Right cardiac atrium (tissue), 5 donors: ENCODE measurements around the gene TBC1D4. TPM values are rescaled to one million over a fixed set of nuclear protein-coding genes. Genes with fewer than 3 reads are reported as not detected.

Experiments used
- ATAC-seq, 2 donors: fragments of 200-7000 bp; cut with Tn5 transposase; one replicate each; pipeline versions ENCODE4 v1.8.0 to v1.9.1; 2020; ENCODE audit warnings: moderate library complexity in 2 of 2, mild to moderate bottlenecking in 1 of 2
- DNase-seq, 3 donors: peaks; one replicate each; pipeline ENCODE4 v3.0.0-alpha.2; 2020
- H3K27ac ChIP-seq: one replicate; pipeline ENCODE4 v1.5.1; 2013; ENCODE audit warnings: mild to moderate bottlenecking, low read length, control low read depth, moderate library complexity
- H3K27me3 ChIP-seq: one replicate; pipeline ENCODE4 v1.6.1; 2013; ENCODE audit not compliant: control insufficient read depth, insufficient read depth
- H3K4me1 ChIP-seq: one replicate; pipeline ENCODE4 v1.6.1; 2013; ENCODE audit warnings: low read length; ENCODE audit not compliant: control insufficient read depth, insufficient read depth
- H3K4me3 ChIP-seq: one replicate; pipeline ENCODE4 v1.5.1; 2013; ENCODE audit warnings: low read length, control low read depth
- H3K9me3 ChIP-seq: one replicate; pipeline ENCODE4 v1.6.1; 2013; ENCODE audit warnings: low read length; ENCODE audit not compliant: control insufficient read depth
- WGBS: extraction: QIAGEN DNeasy Blood & Tissue Kit; methylation state at CpG from one replicate; pipeline ENCODE4 v1.1.7; 2013; 5-methylcytosine and 5-hydroxymethylcytosine counted together
- intact Hi-C, 4 donors: fragments of 100-400 bp; cut with DNase I; formaldehyde crosslinking; loops; one replicate each; pipeline versions ENCODE4 v1.11.0 to v1.14.0; 2022 to 2023
- polyA plus RNA-seq: library from polyadenylated mRNA; stranded (reverse); fragments of 200-250 nt; gene quantifications from one replicate; pipeline ENCODE4 v1.2.3, GENCODE V29; 2013
- total RNA-seq, 4 donors: library from RNA; stranded (reverse); fragmentation: NEBNext Ultra II Directional; extraction: Animal tissue kit (Norgen Biotek cat#: 25700); gene quantifications; one replicate each; pipeline ENCODE4 v1.2.1, GENCODE V29; 2021
- donor health status: healthy with polysubstance abuse.
- donor health status: DM: no; HTN: yes; CAD: no.
- donor health status: DM: no; HTN: no; CAD: no.
- donor health status: DM: no; HTN: yes; CAD: no; lungs with severe emphysema.
- donor health status: DM: yes; HTN: yes; CAD: no.

The TBC1D4 gene
- total and polyA plus RNA-seq, 5 donors, result 28.3 to 69.4 (median 62.8) TPM

DNA sequence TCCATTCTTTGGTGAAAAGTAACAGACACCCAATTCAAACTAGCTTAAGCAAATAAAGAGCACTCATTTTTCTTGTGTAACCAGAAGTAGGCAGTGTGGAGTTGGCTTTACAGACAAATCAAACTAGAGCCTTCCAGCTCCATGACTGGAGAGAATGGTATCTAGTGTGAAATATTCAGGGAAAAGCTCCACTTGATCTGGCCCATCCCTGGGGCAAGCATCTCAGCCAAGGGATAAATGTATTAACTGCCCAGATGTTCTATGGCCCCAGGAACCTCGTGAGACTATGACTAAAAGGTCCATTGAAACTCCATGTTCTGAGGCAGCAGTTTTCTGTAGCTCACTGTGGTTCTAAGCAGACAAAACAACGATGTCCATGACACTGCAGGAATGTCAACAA is 49.9 kb downstream of the TBC1D4 start:
- no peaks in the 10 kb centered on the region for H3K9me3 ChIP-seq
- intact Hi-C loops, result no loop called here
- peak in 1 of 2 donors; percentile 34 for ATAC-seq
- H3K4me3 ChIP-seq, result no peak overlapping the region
- whole genome bisulfite sequencing, result 53% methylated on average over 2 of the region's 2 CpGs
- DNase-seq, result no peak
- H3K4me1 ChIP-seq, result peaks cover 5% of the 10 kb centered on the region
- H3K27ac ChIP-seq, result peak overlapping the region; percentile 75
- H3K27me3 ChIP-seq, result no peaks in the 10 kb centered on the region

DNA sequence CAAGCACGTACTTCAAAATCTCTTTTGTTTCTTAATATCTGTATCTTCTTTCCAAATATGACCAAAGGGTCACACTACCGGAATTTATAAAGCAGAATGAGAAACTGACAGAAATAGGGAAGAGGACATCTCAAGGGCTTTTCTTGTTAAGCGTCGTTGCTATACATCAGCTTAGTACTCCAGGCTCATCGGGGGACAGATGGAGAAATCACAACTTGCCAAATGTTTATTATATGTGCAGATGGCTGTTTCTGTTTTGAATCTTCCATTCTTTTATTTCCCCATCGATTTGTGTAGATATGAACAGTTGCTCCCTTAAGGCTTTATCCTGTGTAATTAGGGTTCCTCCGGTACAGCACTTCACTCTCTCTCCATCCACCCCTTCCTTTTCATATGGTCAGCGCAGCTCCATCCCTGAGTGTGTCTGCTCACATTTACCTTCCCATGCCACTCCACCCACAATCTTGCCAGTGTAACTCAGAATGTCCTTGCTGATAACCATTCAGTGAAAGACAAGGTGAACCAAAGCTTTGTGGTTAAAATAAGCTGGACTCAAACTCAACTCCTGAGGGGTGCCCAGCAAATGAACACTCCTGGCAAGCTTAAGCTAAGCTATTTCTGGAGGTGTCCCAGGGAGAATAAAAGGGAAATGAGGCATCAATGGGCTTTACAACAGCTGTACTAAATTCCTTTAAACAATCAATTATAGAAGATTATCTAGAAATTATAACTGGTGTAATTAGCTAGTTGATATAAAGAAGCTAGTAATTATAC is 51.3 kb downstream of the TBC1D4 start:
- H3K27me3 ChIP-seq, result no peaks in the 10 kb centered on the region
- ATAC-seq (peak; percentile 52 to 53), DNase-seq (no peak)
- 53% methylated on average over 8 of the region's 8 CpGs for WGBS
- no peaks in the 10 kb centered on the region for H3K9me3 ChIP-seq
- H3K4me1 ChIP-seq, result peaks cover 5% of the 10 kb centered on the region
- intact Hi-C loops, result no loop called here
- peak overlapping the region; percentile 24 for H3K27ac ChIP-seq
- no peak overlapping the region for H3K4me3 ChIP-seq

DNA sequence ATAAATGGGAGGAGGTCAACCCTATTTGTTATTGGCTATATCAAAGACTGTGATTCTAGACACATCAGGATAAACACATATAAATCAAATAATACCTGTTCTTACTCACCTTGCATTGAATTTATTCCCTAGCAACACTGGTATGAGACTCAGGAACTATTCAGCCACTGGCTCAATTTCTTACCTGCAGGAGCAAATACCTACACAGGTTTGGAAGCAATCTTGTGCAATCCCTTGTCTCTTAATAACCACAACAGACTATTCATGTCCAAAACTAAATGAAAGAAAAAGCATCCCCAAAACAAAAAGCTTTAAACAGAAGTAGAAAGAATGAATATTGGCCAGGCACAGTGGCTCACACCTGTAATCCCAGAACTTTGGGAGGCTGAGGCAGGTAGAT is 55.5 kb downstream of the TBC1D4 start:
- ATAC-seq (no peak), DNase-seq (no peak)
- no peaks in the 10 kb centered on the region for H3K27me3 ChIP-seq
- intact Hi-C loops, result no loop called here
- no peaks in the 10 kb centered on the region for H3K9me3 ChIP-seq
- H3K4me3 ChIP-seq, result no peak overlapping the region
- H3K4me1 ChIP-seq, result peaks cover 4% of the 10 kb centered on the region
- no peak overlapping the region for H3K27ac ChIP-seq

DNA sequence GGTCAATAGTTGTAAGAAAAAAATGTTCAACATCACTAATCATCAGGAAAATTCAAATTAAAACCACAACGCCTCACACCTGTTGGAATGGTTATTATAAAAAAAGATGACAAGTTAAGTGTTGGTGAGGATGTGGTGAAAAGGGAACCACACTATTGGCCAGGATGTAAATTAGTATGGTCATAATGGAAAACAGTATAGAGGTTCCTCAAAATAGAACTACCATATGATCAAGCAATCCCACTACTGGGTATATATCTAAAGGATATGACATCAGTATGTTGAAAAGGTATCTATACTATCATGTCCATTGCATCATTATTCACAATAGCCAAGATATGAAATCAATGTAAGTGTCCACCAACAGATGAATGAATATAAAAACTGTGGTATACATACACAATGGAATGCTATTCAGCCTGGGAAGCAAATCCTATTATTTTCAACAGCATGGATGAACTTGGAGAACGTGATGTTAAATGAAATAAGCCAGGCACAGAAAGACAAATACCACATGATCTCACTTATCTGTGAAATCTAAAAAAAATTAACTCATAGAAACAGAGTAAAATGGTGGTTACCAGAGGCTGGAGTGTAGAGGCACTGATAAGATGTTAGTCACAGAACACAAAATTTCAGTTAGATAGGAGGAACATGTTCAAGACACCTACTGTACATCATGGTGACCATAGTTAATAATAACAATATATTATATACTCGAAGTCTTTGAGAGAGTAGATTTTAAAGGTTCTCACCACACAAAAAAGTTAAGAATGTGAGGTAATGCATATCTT is 56.6 kb downstream of the TBC1D4 start:
- no peak overlapping the region for H3K4me3 ChIP-seq
- WGBS, result 92% methylated on average over 3 of the region's 3 CpGs
- H3K27me3 ChIP-seq, result no peaks in the 10 kb centered on the region
- H3K27ac ChIP-seq, result no peak overlapping the region
- H3K4me1 ChIP-seq, result peaks cover 4% of the 10 kb centered on the region
- ATAC-seq, result no peak
- intact Hi-C loops, result no loop called here
- no peak for DNase-seq
- H3K9me3 ChIP-seq, result no peaks in the 10 kb centered on the region

DNA sequence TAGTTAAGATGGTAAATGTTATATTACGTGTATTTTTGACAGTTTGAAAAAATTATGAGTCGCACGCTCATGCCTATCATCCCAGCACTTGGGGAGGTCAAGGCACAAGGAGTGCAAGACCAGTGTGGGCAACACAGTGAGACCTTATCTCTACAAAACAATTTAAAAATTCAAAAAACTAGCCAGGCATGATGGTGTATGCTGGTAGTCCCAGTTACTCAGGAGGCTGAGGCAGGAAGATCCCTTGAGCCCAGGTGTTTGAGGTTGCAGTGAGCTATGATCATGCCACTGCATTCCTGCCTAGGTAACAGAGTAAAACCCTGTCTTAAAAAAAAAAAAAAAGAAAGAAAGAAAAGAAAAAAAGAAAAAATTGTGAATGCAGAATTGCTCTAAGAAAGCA is 58.0 kb downstream of the TBC1D4 start:
- Histone ChIP-seq H3K27ac (no peak overlapping the region), H3K4me3 (no peak overlapping the region), H3K9me3 (no peaks in the 10 kb centered on the region), H3K27me3 (no peaks in the 10 kb centered on the region), H3K4me1 (peaks cover 4% of the 10 kb centered on the region)
- WGBS, result 97% methylated on average over 3 of the region's 3 CpGs
- intact Hi-C loops, result loop anchor here in 1 of 4 donors (5.0 kb wide), 1 partner anchor 48 kb away; no protein-coding TSS in a partner anchor
- no peak for ATAC-seq
- DNase-seq, result no peak

DNA sequence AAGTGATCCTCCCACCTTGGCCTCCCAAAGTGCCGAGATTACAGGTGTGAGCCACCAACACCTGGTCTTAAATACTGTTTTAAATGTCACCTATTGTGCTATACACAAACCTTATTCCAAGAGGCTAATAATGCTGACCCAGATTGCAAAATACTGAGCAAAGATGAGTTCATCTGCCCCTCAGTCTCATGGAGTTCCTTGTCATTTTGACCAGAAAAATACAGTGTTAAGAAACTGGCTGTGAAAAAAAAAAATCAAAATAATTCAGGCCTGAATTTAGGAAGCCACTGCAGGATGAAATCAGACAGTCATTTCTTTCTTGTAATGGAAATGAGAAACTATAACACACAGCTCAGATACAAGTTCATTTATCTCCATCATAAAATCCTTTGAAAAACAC is 59.9 kb downstream of the TBC1D4 start:
- Histone ChIP-seq H3K4me3 (no peak overlapping the region), H3K4me1 (peaks cover 8% of the 10 kb centered on the region), H3K27ac (no peak overlapping the region), H3K27me3 (no peaks in the 10 kb centered on the region), H3K9me3 (no peaks in the 10 kb centered on the region)
- ATAC-seq (no peak), DNase-seq (no peak)
- intact Hi-C loops, result loop anchor here in 1 of 4 donors (5.0 kb wide), 1 partner anchor 50 kb away; no protein-coding TSS in a partner anchor
- WGBS, result 92% methylated on average over 1 of the region's 1 CpG

DNA sequence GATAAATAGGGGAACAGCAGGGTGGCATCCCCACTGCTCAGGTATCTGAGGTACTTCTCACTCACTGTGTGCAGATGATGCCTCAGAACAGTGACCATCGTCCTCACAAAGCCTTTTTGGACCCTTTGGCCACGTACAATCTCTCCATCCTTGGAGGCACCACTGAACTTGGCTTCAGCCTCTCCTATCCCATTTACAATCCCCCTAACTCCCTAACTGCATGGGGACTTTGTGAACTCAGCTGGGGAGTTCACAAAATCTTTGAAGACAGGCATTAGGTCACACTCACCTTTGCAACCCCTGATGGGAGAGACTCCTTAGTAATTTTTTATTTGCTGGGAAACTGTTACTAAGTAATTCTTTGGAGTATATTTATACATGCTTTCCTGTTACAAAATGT is 60.8 kb downstream of the TBC1D4 start:
- Histone ChIP-seq H3K27me3 (no peaks in the 10 kb centered on the region), H3K4me3 (no peak overlapping the region), H3K4me1 (peaks cover 15% of the 10 kb centered on the region), H3K9me3 (no peaks in the 10 kb centered on the region), H3K27ac (peak overlapping the region; percentile 68)
- ATAC-seq (no peak), DNase-seq (no peak)
- intact Hi-C loops, result loop anchor here in 1 of 4 donors (5.0 kb wide), 1 partner anchor 51 kb away; no protein-coding TSS in a partner anchor
- WGBS, result 63% methylated on average over 2 of the region's 2 CpGs

DNA sequence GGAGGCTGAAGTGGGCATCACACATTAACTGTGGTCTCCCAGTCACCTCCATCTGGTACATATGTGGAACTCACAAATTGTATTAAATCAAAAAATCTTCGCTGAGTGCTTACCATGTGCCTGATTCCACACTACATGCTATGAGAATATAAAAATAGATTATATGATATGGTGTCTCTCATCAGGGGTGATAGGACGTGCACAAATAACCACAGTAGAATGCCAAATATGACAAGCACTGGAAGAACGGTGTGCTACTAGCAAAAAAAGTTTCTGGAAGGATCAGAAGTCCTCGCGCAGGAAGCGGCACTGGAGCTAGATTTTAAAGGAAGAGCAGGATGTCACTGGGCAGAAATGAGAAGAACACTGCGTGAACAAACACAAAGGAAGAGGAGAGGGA is 62.3 kb downstream of the TBC1D4 start:
- H3K4me1 ChIP-seq, result peaks cover 15% of the 10 kb centered on the region
- H3K27me3 ChIP-seq, result no peaks in the 10 kb centered on the region
- peak overlapping the region; percentile 90 for H3K27ac ChIP-seq
- no peak overlapping the region for H3K4me3 ChIP-seq
- H3K9me3 ChIP-seq, result no peaks in the 10 kb centered on the region
- 64% methylated on average over 7 of the region's 7 CpGs for WGBS
- intact Hi-C loops, result loop anchor here in 2 of 4 donors (5.0 to 10.0 kb wide), 2 partner anchors 53 to 55 kb away; no protein-coding TSS in a partner anchor
- ATAC-seq (peak; percentile 37 to 59), DNase-seq (no peak)

DNA sequence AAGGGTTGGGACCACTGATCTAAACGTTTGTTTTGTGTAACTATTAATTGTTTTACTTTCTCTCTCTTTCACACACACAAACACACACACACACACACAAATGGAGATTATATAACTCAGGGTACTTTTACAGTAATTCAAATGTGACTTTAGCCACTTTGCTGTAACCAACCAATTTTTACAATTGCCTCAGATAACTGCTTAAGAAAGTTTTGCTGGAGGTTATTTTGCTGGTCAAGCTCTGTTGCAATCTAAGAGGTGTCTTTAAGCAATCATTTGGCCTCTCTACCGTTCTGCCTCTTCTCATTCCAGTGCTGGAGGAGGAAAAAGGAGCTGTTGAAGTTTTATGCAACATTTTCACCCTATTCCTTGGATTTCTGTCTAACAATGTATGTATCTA is 63.0 kb downstream of the TBC1D4 start:
- Histone ChIP-seq H3K9me3 (no peaks in the 10 kb centered on the region), H3K4me1 (peaks cover 15% of the 10 kb centered on the region), H3K27ac (peak overlapping the region; percentile 88), H3K27me3 (no peaks in the 10 kb centered on the region), H3K4me3 (no peak overlapping the region)
- WGBS, result 35% methylated on average over 2 of the region's 2 CpGs
- intact Hi-C loops, result loop anchor here in 1 of 4 donors (10.0 kb wide), 1 partner anchor 56 kb away; no protein-coding TSS in a partner anchor
- ATAC-seq (peak in 1 of 2 donors; percentile 53), DNase-seq (no peak)

DNA sequence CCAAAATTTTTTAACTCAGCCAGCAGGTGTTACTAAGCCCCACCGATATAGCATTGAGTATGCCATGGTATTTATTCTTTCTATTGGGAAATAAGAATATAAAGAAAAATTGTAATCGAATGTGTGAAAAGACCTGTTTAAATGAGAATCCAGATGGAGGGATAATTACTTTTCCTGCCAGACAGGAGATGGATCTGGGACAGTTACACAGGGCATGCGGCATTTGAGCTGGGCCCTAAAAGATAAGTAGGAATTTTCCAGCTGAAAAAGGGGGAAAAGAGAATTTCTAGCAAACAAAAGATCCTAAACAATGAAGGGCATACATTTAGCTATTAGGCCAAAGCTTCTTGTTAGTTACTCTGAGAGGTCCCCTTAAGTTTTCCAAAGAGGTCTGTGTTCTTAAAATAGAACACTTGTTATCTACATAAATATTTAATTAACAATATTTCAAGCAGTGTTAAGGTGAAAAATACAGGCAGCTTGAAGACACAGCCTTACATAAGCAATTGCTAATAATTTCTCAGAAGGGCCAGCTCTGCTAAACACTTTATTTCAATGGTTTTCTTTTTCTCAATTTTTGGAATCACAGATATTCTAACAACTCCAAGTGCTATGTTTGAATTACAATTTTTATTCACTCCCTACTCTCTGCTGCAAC is 63.7 kb downstream of the TBC1D4 start:
- WGBS, result 67% methylated on average over 3 of the region's 3 CpGs
- intact Hi-C loops, result loop anchor here in 1 of 4 donors (10.0 kb wide), 1 partner anchor 56 kb away; no protein-coding TSS in a partner anchor
- Histone ChIP-seq H3K4me3 (no peak overlapping the region), H3K27me3 (no peaks in the 10 kb centered on the region), H3K27ac (peak overlapping the region; percentile 88), H3K9me3 (no peaks in the 10 kb centered on the region), H3K4me1 (peaks cover 15% of the 10 kb centered on the region)
- DNase-seq, result no peak
- ATAC-seq, result no peak
